SK-N-SH treated with all-trans-retinoic acid at 6 μM for 48 hours (cell line): ENCODE measurements around the gene NELFCD.

Experiments
- GLIS3 ChIP-seq: fragments of 250-450 bp; sonication (Bioruptor Pico); IDR thresholded peaks from 2 replicates; pipeline ENCODE4 v1.5.0; 2020; ENCODE audit warnings: mild to moderate bottlenecking, moderate library complexity
- RARB ChIP-seq: fragments of 250-450 bp; sonication (Bioruptor Pico); IDR thresholded peaks from 2 replicates; pipeline ENCODE4 v1.8.0; 2021; ENCODE audit warnings: mild to moderate bottlenecking, moderate library complexity
- SNAI2 ChIP-seq: fragments of 250-450 bp; sonication (Bioruptor Pico); IDR thresholded peaks from 2 replicates; pipeline ENCODE4 v1.5.0; 2020; ENCODE audit warnings: mild to moderate bottlenecking, moderate library complexity
- TOX ChIP-seq: fragments of 250-450 bp; sonication (Bioruptor Pico); IDR thresholded peaks from 2 replicates; pipeline ENCODE4 v1.8.0; 2021; ENCODE audit warnings: mild to moderate bottlenecking, moderate library complexity, borderline replicate concordance
- ZC3H10 ChIP-seq: fragments of 250-450 bp; sonication (Bioruptor Pico); IDR thresholded peaks from 2 replicates; pipeline ENCODE4 v1.5.1; 2021; ENCODE audit warnings: mild to moderate bottlenecking, moderate library complexity
- ZFP30 ChIP-seq: fragments of 450-650 bp; formaldehyde crosslinking; IDR thresholded peaks from 2 replicates; pipeline ENCODE4 v1.5.0; 2022; ENCODE audit warnings: mild to moderate bottlenecking, moderate library complexity
- TF ChIP-seq, protein P1 (sequence below): fragments of 250-450 bp; sonication (Bioruptor Pico); IDR thresholded peaks from 2 replicates; pipeline ENCODE4 v1.8.0; 2020; ENCODE audit warnings: mild to moderate bottlenecking, moderate library complexity, borderline replicate concordance

DNA sequence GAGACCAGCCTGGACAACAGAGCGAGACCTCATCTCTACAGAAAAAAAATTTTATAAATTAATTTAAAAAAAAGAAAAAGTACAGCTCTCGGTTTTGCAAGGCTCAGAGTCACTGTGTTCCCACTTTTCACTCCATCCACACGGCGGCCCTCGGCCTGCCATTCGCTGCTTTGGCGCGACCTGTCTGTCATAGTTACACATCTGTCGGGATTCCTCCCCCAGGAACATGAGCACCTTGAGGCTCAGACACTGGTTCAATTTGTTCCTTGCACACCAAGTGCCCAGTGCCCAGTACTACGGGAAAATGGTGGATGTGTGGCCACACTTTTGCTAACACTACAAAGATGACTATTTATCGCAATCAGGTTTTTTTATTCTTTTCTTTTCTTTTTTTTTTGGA lies 17.6 kb downstream of the NELFCD start:
- TF ChIP-seq TOX (CRISPR knock-in tag) (no peak), ZFP30 (CRISPR knock-in tag) (no peak), RARB (CRISPR knock-in tag) (no peak), GLIS3 (CRISPR knock-in tag) (no peak), SNAI2 (no peak), ZC3H10 (no peak)
- TF ChIP-seq, protein P1, sequence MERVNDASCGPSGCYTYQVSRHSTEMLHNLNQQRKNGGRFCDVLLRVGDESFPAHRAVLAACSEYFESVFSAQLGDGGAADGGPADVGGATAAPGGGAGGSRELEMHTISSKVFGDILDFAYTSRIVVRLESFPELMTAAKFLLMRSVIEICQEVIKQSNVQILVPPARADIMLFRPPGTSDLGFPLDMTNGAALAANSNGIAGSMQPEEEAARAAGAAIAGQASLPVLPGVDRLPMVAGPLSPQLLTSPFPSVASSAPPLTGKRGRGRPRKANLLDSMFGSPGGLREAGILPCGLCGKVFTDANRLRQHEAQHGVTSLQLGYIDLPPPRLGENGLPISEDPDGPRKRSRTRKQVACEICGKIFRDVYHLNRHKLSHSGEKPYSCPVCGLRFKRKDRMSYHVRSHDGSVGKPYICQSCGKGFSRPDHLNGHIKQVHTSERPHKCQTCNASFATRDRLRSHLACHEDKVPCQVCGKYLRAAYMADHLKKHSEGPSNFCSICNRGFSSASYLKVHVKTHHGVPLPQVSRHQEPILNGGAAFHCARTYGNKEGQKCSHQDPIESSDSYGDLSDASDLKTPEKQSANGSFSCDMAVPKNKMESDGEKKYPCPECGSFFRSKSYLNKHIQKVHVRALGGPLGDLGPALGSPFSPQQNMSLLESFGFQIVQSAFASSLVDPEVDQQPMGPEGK (CRISPR knock-in tag), result no peak
